Bronchial epithelial cell (primary cell): ENCODE measurements around the gene MYBPH. TPM values are rescaled to one million over a fixed set of nuclear protein-coding genes. Genes with fewer than 3 reads are reported as not detected.
A peak's percentile ranks its signal among the peaks of the same experiment; 100 is the strongest.

Experiments
- DNase-seq: peaks from one replicate; pipeline ENCODE4 v3.0.0-alpha.2; 2010; ENCODE audit warnings: low read depth
- FAIRE-seq: peaks from 2 replicates; lab custom pipeline; 2011; peaks lifted over from hg19 to GRCh38; lab: Jason Lieb, UNC
- H3K27me3 ChIP-seq: 2 replicates; pipeline ENCODE4 v1.5.1; 2011; ENCODE audit warnings: low read length; ENCODE audit not compliant: control insufficient read depth, insufficient read depth
- H3K36me3 ChIP-seq: 2 replicates; pipeline ENCODE4 v1.5.1; 2011; ENCODE audit warnings: low read length; ENCODE audit not compliant: control insufficient read depth, insufficient read depth
- H3K4me3 ChIP-seq: 2 replicates; pipeline ENCODE4 v1.5.1; 2011; ENCODE audit warnings: mild to moderate bottlenecking, low read depth, low read length, control low read depth
- total RNA-seq: library from RNA; depleted of rRNA; stranded (reverse); fragments of >200 nt; gene quantifications from 2 replicates; pipeline ENCODE4 v1.2.1, GENCODE V29; 2014
- TF ChIP-seq, protein P1 (sequence below): IDR thresholded peaks from 2 replicates; pipeline ENCODE4 v1.5.1; 2011; ENCODE audit warnings: mild to moderate bottlenecking, moderate library complexity, low read length, control low read depth, inconsistent platforms; ENCODE audit not compliant: insufficient read depth, severe bottlenecking

MYBPH gene
- total RNA-seq, 1 donor from 2014 or later: not detected

DNA sequence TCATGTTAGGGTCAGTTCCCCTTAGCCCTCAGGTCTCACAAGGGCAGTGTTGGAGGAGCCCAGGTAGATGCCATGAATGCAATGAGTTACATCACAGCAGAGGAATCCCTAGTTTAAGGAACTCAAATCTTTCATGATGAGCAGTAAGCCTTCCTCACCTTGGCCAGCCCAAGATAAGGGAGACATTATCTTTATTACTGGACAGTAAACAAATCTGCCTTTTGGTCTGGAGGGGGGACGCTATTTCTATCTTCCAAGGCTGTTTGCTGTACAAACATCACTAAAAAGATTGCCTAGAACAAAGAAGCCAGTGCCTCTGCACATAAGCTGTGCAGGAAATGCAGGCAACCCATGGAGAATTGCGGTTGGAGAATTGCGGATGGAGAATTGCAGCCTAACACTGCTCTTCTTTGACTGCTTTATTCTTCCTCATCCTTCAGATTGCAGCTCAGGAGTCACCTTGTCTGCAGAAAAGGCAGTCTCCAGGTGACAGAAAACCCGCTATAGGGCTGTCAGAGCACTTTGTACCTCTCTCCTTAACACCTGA lies 13.1 kb upstream of the MYBPH start:
- no peak for DNase-seq

GRCh38 chr1:203187689-203188264 lies 12.2 kb upstream of the MYBPH start:
- DNase-seq (no peak), FAIRE-seq (no peak)
- no peaks in the 10 kb centered on the region for H3K36me3 ChIP-seq
- no peaks in the 10 kb centered on the region for H3K27me3 ChIP-seq
- no peak overlapping the region for H3K4me3 ChIP-seq
- TF ChIP-seq, protein P1, sequence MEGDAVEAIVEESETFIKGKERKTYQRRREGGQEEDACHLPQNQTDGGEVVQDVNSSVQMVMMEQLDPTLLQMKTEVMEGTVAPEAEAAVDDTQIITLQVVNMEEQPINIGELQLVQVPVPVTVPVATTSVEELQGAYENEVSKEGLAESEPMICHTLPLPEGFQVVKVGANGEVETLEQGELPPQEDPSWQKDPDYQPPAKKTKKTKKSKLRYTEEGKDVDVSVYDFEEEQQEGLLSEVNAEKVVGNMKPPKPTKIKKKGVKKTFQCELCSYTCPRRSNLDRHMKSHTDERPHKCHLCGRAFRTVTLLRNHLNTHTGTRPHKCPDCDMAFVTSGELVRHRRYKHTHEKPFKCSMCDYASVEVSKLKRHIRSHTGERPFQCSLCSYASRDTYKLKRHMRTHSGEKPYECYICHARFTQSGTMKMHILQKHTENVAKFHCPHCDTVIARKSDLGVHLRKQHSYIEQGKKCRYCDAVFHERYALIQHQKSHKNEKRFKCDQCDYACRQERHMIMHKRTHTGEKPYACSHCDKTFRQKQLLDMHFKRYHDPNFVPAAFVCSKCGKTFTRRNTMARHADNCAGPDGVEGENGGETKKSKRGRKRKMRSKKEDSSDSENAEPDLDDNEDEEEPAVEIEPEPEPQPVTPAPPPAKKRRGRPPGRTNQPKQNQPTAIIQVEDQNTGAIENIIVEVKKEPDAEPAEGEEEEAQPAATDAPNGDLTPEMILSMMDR: no peak

More for the DNA sequence above, 13.1 kb upstream of the MYBPH start:
- no peaks in the 10 kb centered on the region for H3K36me3 ChIP-seq
- H3K27me3 ChIP-seq: no peaks in the 10 kb centered on the region
- H3K4me3 ChIP-seq: no peak overlapping the region
- TF ChIP-seq, protein P1: no peak
- FAIRE-seq: no peak

- TF ChIP-seq, protein P1: no peak
- Histone ChIP-seq H3K27me3 (no peaks in the 10 kb centered on the region), H3K4me3 (no peak overlapping the region), H3K36me3 (no peaks in the 10 kb centered on the region)
- no peak for DNase-seq
- no peak for FAIRE-seq
Observed at GRCh38 chr1:203187304-203187685, 11.7 kb upstream of the MYBPH start.

- no peaks in the 10 kb centered on the region for H3K27me3 ChIP-seq
- no peaks in the 10 kb centered on the region for H3K36me3 ChIP-seq
- DNase-seq (peak; percentile 8), FAIRE-seq (no peak)
- no peak within 1 kb of the TSS for H3K4me3 ChIP-seq
- TF ChIP-seq, protein P1: no peak
Observed at GRCh38 chr1:203186446-203187303, 11.0 kb upstream of the MYBPH start, which contains the start of gene CHI3L1. TSS of gene CHI3L1 (minus strand) at chr1:203186704. CDS start at chr1:203186623, 81 bp downstream.

- H3K27me3 ChIP-seq: no peaks in the 10 kb centered on the region
- no peak for DNase-seq
- H3K36me3 ChIP-seq: no peaks in the 10 kb centered on the region
- H3K4me3 ChIP-seq: no peak overlapping the region
- TF ChIP-seq, protein P1: no peak
- no peak for FAIRE-seq
Observed at GRCh38 chr1:203186091-203186445, 10.4 kb upstream of the MYBPH start.
